ENCODE results near the gene SPINT2.

SPINT2 gene

GRCh38 chr19:38303517-38304351, 39.4 kb downstream of the SPINT2 start, which contains the start of gene C19orf33:
Gene C19orf33, plus strand, starts transcription at chr19:38304251. Its CDS starts 11 bp downstream, at chr19:38304262.
- DNase-seq = no peak

GRCh38 chr19:38304352-38304865, 40.0 kb downstream of the SPINT2 start:
- no peak for DNase-seq

- no peak for DNase-seq
Measured at GRCh38 chr19:38304866-38305429, 40.6 kb downstream of the SPINT2 start.

GRCh38 chr19:38306236-38306635, 41.9 kb downstream of the SPINT2 start:
- no peak for DNase-seq

GRCh38 chr19:38307076-38307475, 42.7 kb downstream of the SPINT2 start:
- no peak for DNase-seq

- DNase-seq = no peak
Measured at GRCh38 chr19:38307597-38307996, 43.2 kb downstream of the SPINT2 start.

GRCh38 chr19:38308006-38308766, 43.8 kb downstream of the SPINT2 start:
- no peak for DNase-seq

GRCh38 chr19:38308926-38309614, 44.7 kb downstream of the SPINT2 start:
- no peak for DNase-seq

- DNase-seq = no peak
Measured at GRCh38 chr19:38309615-38310278, 45.4 kb downstream of the SPINT2 start.

- no peak for DNase-seq
Measured at GRCh38 chr19:38310279-38310670, 45.9 kb downstream of the SPINT2 start.

- no peak for DNase-seq
Measured at GRCh38 chr19:38310986-38311385, 46.6 kb downstream of the SPINT2 start.

- DNase-seq = peak; percentile 96
Measured at GRCh38 chr19:38315657-38316476, 51.5 kb downstream of the SPINT2 start, which contains the start of gene YIF1B. Gene YIF1B, minus strand, starts transcription at chr19:38315947. Its CDS starts 30 bp downstream, at chr19:38315917.

GRCh38 chr19:38316477-38317067, 52.2 kb downstream of the SPINT2 start:
- DNase-seq = no peak

GRCh38 chr19:38317104-38317612, 52.8 kb downstream of the SPINT2 start:
- DNase-seq = peak; percentile 49

- DNase-seq = no peak
Measured at GRCh38 chr19:38318660-38319059, 54.3 kb downstream of the SPINT2 start.

- peak; percentile 74 for DNase-seq
Measured at GRCh38 chr19:38319421-38320258, 55.3 kb downstream of the SPINT2 start, which contains the start of gene KCNK6. Gene KCNK6, plus strand, starts transcription at chr19:38319845. Its CDS starts 106 bp downstream, at chr19:38319951.

- no peak for DNase-seq
Measured at GRCh38 chr19:38320969-38321339, 56.6 kb downstream of the SPINT2 start.

- no peak for DNase-seq
Measured at GRCh38 chr19:38321646-38322196, 57.3 kb downstream of the SPINT2 start.

GRCh38 chr19:38323291-38323690, 58.9 kb downstream of the SPINT2 start:
- no peak for DNase-seq

All from stimulated activated CD8-positive, alpha-beta memory T cell treated with anti-CD3 and anti-CD28 coated beads, Interleukin-4, amount 100 ng/mL, for 48 hours (primary cell).